ENCODE results near the gene USHBP1. TPM values are rescaled to one million over a fixed set of nuclear protein-coding genes. Genes with fewer than 3 reads are reported as not detected.

Gene USHBP1
- total RNA-seq, 1 donor from 2014 or later = not detected

GRCh38 chr19:17209126-17210036 lies 55.2 kb downstream of the USHBP1 start:
- TF ChIP-seq, protein P1, sequence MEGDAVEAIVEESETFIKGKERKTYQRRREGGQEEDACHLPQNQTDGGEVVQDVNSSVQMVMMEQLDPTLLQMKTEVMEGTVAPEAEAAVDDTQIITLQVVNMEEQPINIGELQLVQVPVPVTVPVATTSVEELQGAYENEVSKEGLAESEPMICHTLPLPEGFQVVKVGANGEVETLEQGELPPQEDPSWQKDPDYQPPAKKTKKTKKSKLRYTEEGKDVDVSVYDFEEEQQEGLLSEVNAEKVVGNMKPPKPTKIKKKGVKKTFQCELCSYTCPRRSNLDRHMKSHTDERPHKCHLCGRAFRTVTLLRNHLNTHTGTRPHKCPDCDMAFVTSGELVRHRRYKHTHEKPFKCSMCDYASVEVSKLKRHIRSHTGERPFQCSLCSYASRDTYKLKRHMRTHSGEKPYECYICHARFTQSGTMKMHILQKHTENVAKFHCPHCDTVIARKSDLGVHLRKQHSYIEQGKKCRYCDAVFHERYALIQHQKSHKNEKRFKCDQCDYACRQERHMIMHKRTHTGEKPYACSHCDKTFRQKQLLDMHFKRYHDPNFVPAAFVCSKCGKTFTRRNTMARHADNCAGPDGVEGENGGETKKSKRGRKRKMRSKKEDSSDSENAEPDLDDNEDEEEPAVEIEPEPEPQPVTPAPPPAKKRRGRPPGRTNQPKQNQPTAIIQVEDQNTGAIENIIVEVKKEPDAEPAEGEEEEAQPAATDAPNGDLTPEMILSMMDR (conservative IDR thresholded peaks at IDR 0.05; ENCODE audit: low read depth, low read length) = no peak

DNA sequence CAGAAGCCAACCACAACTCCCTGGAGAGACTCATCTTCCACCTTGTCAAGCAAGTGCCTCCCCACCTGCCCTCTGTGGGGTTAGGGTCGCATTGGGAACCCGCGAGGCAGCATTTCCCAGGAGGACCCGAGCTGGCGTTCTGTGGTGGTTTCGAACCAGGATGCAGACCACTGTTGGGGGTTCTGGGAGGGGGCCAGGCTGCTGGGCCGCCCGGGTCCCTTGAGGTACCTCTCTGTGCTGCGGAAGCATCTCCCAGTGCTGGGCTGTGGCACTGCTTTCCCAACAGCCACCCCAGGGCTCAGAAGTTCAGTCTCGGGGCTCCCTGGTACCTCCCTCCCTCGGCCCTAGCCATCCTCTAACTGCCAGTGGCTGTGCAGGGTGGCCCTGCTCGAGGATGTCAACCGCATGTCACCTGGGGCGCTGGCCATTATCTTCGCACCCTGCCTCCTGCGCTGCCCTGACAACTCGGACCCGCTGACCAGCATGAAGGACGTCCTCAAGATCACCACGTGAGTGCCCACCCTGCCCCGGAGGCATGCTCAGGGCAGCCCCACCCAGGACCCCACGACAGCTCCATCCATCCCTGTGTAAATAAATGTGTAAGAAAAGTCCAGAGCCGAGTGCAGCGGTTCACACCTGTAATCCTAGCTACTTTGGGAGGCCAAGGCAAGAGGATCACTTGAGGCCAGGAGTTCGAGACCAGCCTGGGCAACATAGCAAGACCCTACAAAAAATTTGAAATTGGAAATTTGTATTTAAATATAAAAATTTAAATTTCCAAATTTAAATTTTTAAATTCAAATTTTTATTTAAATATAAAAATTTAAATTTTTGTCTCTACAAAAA lies 57.6 kb downstream of the USHBP1 start:
- H3K4me3 ChIP-seq (ENCODE audit: low read depth, low read length) = no peak overlapping the region
- TF ChIP-seq, protein P1 (conservative IDR thresholded peaks at IDR 0.05; ENCODE audit: low read depth, low read length) = no peak
- no peak for DNase-seq (ENCODE audit: low read depth)

More at GRCh38 chr19:17209126-17210036, 55.2 kb downstream of the USHBP1 start:
- no peak for DNase-seq (ENCODE audit: low read depth)
- no peak overlapping the region for H3K4me3 ChIP-seq (ENCODE audit: low read depth, low read length)

GRCh38 chr19:17205237-17206140 lies 59.1 kb downstream of the USHBP1 start:
- no peak for DNase-seq (ENCODE audit: low read depth)
- TF ChIP-seq, protein P1 (conservative IDR thresholded peaks at IDR 0.05; ENCODE audit: low read depth, low read length) = peak; percentile 83
- no peak overlapping the region for H3K4me3 ChIP-seq (ENCODE audit: low read depth, low read length)

DNA sequence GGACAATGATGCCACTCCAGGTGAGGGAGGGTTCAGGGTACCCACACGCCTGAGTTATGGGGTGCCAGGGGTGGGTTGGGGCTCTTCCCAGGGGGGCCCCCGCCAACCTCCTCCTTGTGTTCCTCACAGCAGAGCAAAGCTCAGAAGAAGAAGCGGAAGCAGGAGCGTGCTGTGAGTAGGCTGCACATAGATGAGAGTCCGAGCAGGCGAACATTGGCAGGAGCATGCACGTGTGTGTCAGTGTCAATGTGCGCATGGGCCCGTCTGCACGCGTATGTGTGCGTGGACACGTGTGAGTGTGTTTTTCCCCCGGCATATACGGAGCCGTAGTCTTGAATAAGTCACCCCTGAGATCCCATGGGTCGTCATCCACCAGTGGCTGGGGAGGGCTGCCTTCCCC lies 61.8 kb downstream of the USHBP1 start:
- DNase-seq (ENCODE audit: low read depth) = no peak
- TF ChIP-seq, protein P1 (conservative IDR thresholded peaks at IDR 0.05; ENCODE audit: low read depth, low read length) = no peak
- H3K4me3 ChIP-seq (ENCODE audit: low read depth, low read length) = no peak overlapping the region

- no peak for DNase-seq (ENCODE audit: low read depth)
- no peak overlapping the region for H3K4me3 ChIP-seq (ENCODE audit: low read depth, low read length)
- TF ChIP-seq, protein P1 (conservative IDR thresholded peaks at IDR 0.05; ENCODE audit: low read depth, low read length) = no peak
Measured at GRCh38 chr19:17202249-17202648, 62.3 kb downstream of the USHBP1 start.

GRCh38 chr19:17200408-17201079 lies 64.0 kb downstream of the USHBP1 start:
- TF ChIP-seq, protein P1 (conservative IDR thresholded peaks at IDR 0.05; ENCODE audit: low read depth, low read length) = no peak
- no peak overlapping the region for H3K4me3 ChIP-seq (ENCODE audit: low read depth, low read length)
- DNase-seq (ENCODE audit: low read depth) = no peak
